WERI-Rb-1 (cell line): ENCODE results near the gene PLCL2.

Experiments used
- DNase-seq: peaks from one replicate; pipeline ENCODE4 v3.0.0-alpha.2; 2020
- H3K27ac ChIP-seq: fragments of 250-450 bp; sonication (Bioruptor Pico); 2 replicates; pipeline ENCODE4 v1.5.1; 2020; ENCODE audit warnings: mild to moderate bottlenecking, moderate library complexity
- H3K27me3 ChIP-seq: fragments of 250-450 bp; sonication (Bioruptor Pico); 2 replicates; pipeline ENCODE4 v1.5.1; 2021; ENCODE audit warnings: mild to moderate bottlenecking, low read depth, moderate library complexity; ENCODE audit not compliant: insufficient read depth, severe bottlenecking
- H3K36me3 ChIP-seq: fragments of 250-450 bp; sonication (Bioruptor Pico); 2 replicates; pipeline ENCODE4 v1.5.1; 2020; ENCODE audit warnings: mild to moderate bottlenecking, moderate library complexity
- H3K4me3 ChIP-seq: 2 replicates; pipeline ENCODE4 v1.5.1; 2011; ENCODE audit warnings: low read depth, mild to moderate bottlenecking, control low read depth, low read length
- H3K9me3 ChIP-seq: fragments of 250-450 bp; sonication (Bioruptor Pico); 2 replicates; pipeline ENCODE4 v1.5.1; 2021; ENCODE audit warnings: mild to moderate bottlenecking, moderate library complexity; ENCODE audit not compliant: severe bottlenecking
- CTCF ChIP-seq: IDR thresholded peaks from 2 replicates; pipeline ENCODE4 v1.5.1; 2011; ENCODE audit warnings: low read depth, mild to moderate bottlenecking, control low read depth, inconsistent platforms, low read length

PLCL2 gene

GRCh38 chr3:17088017-17088416 lies 203.3 kb downstream of the PLCL2 start:
- Histone ChIP-seq H3K4me3 (no peak overlapping the region), H3K36me3 (no peaks in the 10 kb centered on the region), H3K9me3 (no peaks in the 10 kb centered on the region), H3K27me3 (no peaks in the 10 kb centered on the region), H3K27ac (no peak overlapping the region)
- no peak for DNase-seq
- no peak for TF ChIP-seq CTCF

- Histone ChIP-seq H3K9me3 (no peaks in the 10 kb centered on the region), H3K27ac (no peak overlapping the region), H3K36me3 (no peaks in the 10 kb centered on the region), H3K27me3 (no peaks in the 10 kb centered on the region), H3K4me3 (no peak overlapping the region)
- no peak for TF ChIP-seq CTCF
- no peak for DNase-seq
These were observed 204.0 kb downstream of the PLCL2 start for GRCh38 chr3:17088602-17089313.

- no peaks in the 10 kb centered on the region for H3K27me3 ChIP-seq
These were observed 204.6 kb downstream of the PLCL2 start for GRCh38 chr3:17089314-17089700.

GRCh38 chr3:17090280-17090983 lies 205.7 kb downstream of the PLCL2 start:
- Histone ChIP-seq H3K36me3 (no peaks in the 10 kb centered on the region), H3K27me3 (no peaks in the 10 kb centered on the region), H3K4me3 (no peak overlapping the region), H3K9me3 (no peaks in the 10 kb centered on the region), H3K27ac (no peak overlapping the region)
- TF ChIP-seq CTCF = no peak
- no peak for DNase-seq

More at GRCh38 chr3:17089314-17089700, 204.6 kb downstream of the PLCL2 start:
- H3K9me3 ChIP-seq = no peaks in the 10 kb centered on the region
- H3K27ac ChIP-seq = no peak overlapping the region
- no peak for DNase-seq
- no peak overlapping the region for H3K4me3 ChIP-seq
- H3K36me3 ChIP-seq = no peaks in the 10 kb centered on the region
- TF ChIP-seq CTCF = no peak

GRCh38 chr3:17091910-17092582 lies 207.3 kb downstream of the PLCL2 start:
- no peak overlapping the region for H3K4me3 ChIP-seq
- no peaks in the 10 kb centered on the region for H3K36me3 ChIP-seq
- no peak for TF ChIP-seq CTCF
- no peaks in the 10 kb centered on the region for H3K27me3 ChIP-seq
- DNase-seq = no peak
- no peak overlapping the region for H3K27ac ChIP-seq
- H3K9me3 ChIP-seq = no peaks in the 10 kb centered on the region
